Occipital lobe (tissue), 2 donors: ENCODE results near the gene SAMD4A. TPM values are rescaled to one million over a fixed set of nuclear protein-coding genes. Genes with fewer than 3 reads are reported as not detected.

Source experiments
- DNase-seq: peaks from one replicate; lab custom pipeline; 2025; lab: John Stamatoyannopoulos, UW
- total RNA-seq: library from RNA; depleted of rRNA; stranded (reverse); fragments of >200 nt; gene quantifications from one replicate; pipeline ENCODE4 v1.2.3, GENCODE V29; 2014

Gene SAMD4A
- total RNA-seq, 1 donor from 2014 or later: 17.3 TPM

DNA sequence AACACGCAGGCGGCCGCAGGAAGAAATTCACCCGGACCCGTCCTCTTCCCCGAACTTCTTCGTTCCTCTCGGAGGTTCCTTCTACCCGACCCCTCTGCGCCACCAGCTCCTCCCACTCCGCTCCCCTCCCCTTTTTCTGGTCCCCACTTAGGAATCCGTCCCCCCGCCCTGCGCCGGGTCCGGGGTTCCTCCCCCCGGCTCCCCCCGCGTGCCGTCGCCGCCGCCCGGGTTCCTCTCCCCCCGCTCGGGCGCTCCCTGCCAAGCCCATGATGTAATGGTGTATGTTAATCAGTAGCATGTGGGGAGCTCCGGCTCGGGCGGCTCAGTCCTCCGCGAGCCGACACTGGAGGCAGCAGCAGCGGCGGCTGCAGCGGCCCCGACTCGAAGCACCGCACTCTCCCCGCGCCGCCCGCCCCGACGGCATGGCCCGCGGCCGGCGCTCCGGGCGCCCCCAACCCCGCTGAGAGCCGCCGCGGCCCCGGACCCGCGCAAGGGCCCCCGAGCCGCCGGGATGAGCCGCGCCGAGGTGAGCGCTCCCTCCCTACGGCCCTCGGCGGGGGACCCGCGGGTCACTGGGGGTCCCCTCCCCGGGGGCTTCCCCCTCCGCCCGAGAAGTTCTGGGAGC lies 1.0 kb upstream of the SAMD4A start:
- DNase-seq: peak; percentile 82

DNA sequence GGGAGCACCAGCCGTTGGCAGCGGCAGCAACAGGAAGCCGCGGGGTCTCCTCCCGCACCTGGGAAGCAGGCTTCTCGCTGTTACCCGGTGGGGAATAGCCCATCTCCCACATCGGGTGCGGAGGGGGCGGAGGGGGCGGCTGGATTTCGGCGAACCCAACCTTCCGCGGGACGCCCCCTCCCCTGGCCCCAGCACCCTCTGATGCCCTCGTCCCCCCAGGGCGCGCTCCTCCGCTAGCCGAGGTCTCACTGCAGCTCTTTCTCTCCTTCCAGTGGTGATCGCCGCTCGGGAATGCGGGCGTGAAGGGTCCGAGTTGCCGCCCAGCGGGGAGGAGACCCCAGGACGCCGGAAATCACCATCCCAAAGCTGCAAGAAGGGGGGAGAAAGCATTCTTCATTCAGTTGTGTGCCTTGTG lies 303 bp downstream of the SAMD4A start:
- no peak for DNase-seq

DNA sequence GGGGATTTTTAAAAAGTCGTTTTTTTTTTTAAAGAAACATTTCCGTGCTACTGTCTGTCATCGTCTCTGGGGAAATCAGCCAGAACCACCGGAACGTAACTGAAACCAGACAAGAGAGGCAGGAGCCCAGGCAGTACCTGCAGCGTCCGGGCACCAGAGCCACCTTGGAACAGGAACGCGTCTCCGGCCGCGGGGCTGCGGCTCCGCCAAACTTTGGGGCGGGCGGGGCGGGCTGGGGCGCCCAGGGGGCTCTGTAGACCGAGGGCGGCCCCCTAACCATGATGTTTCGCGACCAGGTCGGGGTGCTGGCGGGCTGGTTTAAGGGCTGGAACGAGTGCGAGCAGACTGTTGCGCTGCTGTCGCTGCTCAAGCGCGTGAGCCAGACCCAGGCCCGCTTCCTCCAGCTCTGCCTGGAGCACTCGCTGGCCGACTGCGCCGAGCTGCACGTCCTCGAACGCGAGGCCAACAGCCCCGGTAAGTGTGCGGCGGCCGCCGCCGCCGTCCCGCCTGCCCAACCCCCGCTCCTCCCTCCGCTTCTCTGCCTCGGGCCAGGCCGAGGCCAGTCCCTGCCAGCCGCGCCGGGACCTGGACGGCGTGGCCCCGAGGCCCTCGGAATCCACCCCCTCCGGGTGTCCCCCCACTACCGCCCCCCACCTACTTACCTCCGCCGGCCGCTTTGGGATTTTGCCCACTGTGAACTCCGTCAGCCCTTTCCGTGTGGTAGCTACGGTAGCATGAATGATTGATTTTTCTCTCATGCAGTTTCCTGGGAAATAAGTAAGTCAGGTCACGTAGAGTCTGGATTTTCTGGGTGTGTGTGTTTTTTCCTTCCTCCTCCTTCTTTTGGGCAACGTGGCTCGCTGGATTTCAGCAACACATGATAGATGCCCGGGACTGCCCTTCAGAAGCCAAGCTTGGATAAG lies 972 bp downstream of the SAMD4A start:
- DNase-seq: peak; percentile 53

DNA sequence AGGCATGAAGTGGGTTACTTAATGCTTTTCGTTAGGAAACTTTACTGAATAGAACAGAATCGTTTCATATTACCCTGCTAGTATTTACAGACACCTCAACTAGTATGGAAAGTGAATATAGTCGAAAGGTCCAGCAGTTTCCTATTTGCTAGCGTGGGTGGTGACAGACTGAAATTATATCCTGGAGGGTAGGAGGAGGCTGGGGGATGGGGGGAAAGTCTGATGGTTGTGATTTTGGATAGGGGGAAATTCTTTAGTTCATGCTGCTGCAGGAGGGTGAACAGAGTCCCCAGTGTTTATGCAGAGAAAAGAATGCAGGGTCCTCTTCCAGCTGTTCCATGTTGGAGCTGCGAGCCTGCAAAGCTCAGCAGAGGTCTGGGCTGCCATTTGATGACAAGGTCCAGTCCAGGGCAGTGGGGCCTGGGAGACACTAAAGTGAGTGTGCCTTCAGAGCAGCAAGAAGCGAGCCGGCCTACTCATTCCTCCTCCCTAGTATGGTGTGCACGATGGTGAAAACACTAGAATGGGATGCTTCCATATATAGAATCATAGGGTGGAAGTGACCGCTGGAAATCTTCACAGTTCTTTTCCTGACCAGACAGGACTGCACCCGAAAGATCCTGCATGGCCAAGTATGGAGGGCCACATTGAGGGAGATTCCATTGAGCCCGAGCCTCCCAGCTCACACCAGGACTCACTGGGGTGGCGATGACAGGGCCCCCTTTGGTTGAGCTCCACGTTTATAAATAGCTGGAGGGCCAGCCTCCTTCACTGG lies 2.1 kb downstream of the SAMD4A start:
- no peak for DNase-seq

DNA sequence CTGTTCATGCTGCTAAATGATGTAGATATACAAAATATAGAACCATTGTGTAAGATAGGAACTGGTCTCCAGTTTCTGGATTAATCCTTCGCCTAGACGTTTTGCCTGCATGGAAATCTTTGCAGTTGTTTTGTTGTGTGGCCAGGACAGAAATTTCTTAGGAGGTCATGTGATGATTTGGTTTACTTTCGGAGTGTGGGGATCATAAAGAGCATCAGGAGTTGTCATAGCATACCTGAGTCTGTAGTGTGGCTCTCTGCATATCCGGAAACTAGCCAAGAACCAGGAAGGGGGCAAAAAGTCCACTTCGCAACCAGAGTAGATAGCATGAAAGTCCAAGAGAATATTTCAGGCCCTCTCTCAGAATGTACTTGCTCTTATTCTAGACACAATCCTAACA lies 3.1 kb downstream of the SAMD4A start:
- no peak for DNase-seq

DNA sequence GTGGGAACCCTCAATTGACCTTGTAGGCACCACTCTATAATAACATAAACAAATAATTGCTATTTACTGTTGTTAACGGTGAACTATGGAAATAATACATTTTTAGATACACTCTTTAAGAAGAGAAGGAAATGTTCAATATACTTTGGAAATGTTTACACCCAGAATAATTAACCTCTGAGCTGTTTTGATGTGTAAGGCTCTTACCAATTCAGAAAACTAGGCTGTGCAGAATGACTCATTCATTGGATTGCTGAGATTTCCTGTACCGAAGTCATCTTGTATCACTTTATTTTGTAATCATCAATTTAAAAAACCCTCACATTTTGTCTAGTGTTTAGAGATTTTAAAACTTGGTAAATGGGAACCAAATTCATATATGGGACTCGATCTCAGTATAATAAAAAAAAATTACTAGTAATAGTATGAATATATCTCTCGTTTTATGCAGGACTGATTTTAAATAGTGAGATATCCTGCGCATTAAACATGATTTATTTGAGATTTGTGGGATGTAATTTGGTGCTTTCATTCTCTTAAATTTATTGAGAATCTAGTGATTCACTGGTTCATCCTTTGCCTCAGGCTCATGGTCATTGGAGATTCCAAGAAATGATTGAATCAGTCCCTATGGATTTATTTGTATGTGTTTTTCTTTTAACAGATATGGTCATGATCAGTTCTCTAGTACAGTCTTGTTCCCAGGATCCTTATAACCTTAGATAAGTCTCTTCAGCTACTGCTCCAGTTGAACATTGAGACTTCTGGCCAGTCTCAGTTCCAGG lies 3.9 kb downstream of the SAMD4A start:
- no peak for DNase-seq

DNA sequence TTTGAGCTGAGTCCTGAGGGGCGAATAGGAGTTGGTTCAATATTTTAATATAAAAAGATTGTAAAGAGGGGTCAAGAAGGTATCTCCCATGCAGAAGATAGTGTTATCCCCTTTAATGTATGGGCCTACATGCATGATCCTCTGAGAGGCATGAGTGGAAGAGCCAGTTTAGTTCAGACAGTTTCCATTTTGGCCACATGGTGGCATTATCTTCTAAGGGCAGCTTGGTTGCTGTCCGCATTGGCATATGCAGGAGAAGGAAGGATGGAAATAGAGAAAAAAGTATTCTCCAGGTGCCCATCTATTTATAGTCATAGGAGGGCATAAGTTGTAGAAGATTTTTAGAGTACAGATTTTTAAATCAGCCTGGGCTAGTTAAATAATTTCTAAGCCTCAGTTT lies 5.4 kb downstream of the SAMD4A start:
- no peak for DNase-seq

DNA sequence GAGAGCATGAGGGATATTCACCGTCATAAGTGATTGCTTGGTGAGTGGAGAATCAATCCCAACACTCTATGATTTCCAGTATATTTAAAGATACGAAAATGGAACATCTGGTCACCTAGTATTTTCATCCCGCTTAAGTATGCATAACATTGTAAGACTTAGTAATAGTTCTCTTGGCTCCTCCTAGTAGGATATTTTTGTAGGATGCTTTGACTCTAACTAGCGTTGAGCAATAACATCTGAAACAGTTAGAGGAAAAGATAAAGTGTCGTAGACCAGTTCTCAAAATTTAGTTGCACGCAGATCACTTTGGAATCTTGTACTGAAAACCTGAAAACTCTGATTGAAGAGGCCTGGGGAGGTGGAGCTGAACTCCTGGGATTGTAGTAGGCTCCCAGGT lies 7.6 kb downstream of the SAMD4A start:
- no peak for DNase-seq

DNA sequence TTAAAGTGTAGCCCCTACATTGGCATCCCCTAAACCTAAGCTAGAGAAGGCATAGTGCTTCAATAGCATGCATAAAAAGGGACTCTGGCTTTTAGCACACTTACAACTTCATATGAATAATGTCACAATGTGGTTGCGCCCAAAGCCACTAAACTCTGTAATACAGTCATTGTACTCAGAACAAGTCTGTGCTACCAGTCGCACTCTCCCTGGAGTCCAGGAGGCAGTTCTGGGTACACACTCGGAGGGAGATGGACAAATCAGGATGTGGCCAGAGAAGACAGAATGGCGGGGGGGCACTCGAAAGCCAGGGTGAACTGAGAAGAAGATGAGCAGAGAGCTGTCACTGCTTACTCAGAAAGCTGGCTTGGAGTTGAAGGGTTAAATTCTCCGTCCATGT lies 10.6 kb downstream of the SAMD4A start:
- DNase-seq: no peak

DNA sequence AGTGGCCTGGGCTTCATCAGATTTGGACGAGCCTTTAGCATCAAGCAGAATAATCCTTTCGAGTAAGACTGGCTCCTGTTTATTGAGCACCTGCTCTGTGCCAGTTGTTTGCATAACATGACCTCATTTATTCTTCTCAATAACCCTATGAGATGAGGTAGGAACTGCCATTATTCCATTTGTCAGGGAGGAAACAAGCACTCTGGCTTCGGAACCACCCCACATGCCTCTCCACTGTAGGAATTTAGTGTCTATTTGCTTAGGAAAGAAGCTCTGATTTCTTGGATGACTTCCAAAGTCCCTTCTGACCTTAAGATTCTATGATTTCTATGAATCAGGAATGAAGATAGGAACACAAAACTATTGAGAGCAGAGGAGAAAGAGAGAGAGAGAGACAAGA lies 11.0 kb downstream of the SAMD4A start:
- DNase-seq: no peak

DNA sequence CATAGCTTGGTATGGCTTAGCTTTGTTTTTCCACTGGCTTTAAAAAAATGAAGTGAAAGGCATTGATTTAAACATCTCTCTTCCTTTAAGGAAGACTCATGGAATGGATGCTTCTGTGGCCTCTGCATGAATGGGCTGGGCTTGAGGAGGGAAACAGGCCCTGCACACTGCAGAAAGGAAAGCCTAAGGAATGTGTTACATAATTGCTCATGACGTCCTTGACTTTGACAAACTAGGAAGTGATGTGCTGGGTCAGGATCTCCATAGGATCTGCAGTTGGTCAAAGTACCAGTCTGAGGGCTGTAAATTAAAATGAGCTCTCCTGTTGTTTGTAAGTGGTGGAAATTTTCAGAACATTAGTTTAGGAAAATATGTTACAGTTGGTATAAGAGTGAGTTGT lies 12.7 kb downstream of the SAMD4A start:
- DNase-seq: no peak

DNA sequence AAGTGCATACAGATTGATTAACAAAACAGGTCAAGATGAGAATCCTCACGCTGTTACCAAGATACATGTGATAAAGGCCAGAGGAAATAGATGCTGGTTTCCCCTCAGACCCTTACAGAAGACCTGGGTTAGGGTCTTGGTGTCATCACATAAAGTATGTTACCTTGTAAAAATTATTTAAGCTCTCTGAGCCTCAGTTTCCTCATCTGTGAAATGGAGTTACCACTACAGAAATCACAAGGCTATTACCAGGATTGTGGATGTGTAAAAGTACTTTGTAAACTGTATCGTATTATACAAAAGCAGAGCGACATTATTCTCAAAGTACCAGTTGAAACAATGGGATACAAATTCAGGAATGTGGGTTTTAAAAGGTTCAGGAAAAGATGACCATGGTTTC lies 14.0 kb downstream of the SAMD4A start:
- no peak for DNase-seq

DNA sequence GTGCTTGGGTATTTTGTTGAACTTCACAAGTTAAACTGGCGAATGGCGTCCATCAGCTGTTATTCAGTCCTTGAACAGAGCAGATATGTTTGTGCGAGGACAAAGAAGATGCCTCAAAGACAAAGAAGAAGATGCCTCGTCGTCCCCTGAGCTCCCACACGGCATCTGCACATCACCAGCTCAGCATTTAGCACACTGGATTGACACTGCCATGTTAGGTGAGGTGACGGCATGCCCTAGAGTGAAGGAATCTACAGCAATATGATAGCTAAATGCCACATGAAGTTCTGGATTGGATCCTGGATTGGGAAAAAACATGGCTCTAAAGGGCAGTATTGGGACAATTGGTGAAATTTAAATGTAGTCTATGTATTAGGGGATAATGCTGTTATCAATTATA lies 15.4 kb downstream of the SAMD4A start:
- DNase-seq: no peak

DNA sequence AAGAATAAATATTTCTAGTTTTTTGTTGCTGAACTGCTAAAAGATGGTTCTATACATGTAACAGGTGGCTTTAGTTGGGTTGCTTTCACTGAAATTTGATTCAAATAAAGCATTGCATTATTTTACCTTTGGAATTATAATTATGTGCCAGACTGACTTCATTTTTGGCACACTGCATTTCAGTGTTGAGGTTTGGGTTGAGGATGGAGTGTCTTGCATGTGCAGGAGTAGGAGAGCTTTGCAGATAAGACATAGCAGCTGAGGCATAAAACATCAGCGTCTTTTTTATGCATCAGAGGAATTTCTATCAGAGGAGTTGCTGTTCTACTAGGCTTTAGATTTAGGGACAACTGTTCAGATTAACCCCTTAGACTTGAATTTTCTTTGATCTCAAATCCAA lies 17.2 kb downstream of the SAMD4A start:
- DNase-seq: no peak

DNA sequence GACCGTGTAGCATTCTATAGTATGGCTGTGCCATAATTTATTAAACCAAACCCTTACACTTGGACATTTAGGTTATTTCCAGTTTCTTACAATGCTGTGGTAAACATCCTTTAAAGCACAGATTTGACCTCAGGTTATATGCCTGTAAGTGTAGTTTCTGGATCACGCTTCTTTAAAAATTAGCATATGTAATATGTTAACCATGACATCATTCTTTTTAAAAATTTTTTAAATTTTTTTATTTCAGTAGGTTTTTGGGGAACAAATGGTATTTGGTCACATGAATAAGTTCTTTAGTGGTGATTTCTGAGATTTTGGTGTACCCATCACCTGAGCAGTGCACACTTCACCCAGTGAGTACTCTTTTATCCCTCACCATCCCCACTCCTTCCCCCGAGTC lies 18.3 kb downstream of the SAMD4A start:
- DNase-seq: no peak

DNA sequence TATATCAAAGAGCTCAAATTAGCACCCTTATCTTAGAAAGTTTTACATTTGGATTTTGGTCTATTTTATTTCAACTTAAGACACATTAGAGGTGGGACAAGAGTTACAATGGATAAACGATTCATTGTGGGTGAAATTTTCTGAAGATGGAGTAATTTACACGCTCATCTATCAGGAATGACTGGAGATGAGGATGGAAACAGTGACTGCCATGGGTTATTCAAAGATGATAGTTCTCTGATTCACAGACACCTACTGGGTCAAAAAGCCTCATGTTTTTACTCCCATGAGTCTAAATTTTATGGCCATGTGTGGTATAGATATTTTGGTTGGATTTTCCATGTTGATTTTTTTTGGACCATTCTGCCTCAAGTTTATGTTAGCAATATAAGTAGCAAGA lies 22.1 kb downstream of the SAMD4A start:
- no peak for DNase-seq

DNA sequence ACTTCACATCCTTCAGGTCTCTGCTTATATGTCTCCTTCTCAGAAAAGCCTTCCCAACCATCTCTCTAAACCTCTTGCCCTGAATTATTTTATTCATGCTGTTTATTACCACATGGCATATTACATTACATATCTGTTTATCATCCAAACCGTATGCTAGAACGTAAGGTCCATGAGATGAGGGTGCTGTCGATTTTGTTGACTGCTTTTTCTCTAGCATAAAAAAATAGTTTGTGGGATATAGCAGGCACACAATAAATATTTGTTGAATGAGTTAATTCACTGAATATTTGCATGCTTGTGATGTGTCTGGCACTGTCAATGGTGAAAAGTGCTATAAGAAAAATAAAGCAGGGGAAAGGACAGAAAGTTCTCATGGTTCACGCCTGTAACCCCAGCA lies 22.9 kb downstream of the SAMD4A start:
- DNase-seq: no peak

DNA sequence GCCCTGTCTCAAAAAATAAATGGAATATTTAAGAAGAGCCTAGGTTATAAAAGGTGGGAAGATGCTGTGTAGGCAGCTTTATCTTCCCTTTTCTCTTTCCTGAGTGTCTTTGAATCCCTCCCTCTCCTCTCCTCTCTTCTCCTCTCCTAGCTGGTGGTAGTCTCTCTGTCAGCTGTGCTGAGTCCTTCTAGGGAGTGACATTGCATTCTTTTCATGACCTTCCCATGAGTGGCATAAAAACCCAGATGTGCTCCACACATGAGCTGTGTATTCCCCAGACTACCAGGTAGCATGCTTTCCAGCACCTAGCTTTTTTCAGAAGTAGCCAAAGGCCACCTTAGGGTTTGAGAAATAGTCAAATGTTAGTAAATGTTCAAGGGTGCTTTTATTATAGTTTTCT lies 23.6 kb downstream of the SAMD4A start:
- no peak for DNase-seq

DNA sequence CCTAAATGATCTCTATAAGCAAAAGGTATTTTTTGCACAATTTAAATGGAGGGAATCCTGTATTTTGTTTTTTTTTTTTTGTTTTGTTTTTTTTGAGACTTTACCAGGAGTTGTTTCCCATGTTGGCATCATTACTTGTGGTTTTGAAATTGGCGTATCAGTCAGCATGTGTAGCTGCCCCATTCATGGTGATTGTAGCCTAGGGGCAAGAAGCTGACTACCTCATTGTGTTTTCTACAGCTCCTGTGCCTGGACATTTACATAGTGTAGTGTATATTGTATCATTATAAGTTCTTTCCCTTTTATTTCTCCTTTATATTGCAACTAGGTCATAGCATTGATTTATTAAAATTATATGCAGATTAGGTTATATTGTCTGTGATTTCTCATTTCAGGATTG lies 24.5 kb downstream of the SAMD4A start:
- DNase-seq: no peak

DNA sequence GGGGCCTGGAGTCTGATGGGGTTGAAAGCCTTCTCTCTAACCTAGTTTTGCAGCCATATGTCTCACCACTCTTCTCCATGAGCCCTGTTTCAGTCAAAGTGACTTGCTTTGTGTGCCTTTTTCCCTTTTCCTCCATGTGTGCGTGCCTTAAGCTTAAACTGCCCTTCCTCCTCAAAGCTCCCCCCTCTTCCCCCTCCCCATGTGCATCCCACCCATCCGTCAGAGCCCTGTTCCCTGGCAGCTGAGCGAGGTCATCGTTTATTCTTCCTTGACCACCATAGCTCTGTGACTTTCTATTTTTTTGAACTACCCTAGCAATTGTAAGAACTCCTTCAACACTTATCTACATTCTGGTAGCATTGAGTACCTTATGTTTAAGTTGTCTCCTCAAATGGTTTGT lies 24.9 kb downstream of the SAMD4A start:
- no peak for DNase-seq

DNA sequence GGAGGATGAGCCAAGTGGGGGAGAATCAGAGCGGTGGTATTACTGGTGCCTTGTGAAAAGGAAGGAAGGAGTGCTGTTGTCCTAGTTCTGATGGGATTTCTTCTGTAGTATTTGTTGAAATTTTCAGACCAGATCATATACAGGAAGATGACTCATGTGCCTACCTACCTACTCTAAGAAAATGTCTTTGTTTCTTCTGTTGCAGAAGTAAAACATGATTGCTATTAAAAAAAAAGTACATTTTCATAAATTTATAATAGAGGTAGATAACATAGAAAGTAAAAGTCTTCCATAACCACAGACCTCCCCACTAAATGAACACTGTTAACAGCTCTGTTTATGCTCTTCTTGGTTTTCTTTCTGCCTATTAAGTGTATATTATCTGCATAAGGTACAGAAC lies 26.9 kb downstream of the SAMD4A start:
- DNase-seq: no peak

DNA sequence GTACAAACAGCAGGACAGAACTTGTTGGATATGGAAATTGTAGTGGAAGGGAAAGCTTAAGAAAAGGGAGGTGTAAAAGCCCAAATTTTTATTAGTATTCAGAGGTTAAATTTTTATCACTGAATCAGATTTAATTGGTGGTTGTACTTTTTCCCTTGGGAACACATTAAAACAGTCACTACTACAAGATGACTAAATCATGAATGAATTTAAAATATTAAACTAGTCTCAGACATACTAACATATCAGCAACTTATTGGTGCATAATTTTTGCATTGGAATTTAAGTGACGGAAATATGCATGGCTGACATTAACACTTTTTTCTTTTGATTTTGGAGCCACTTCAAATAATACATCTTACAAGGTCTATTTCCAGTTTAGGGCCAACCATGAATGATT lies 27.6 kb downstream of the SAMD4A start:
- no peak for DNase-seq
